SU-DHL-6 (cell line): ENCODE measurements around the gene DNAJC18.

ENCODE experiments used
- H2AFZ ChIP-seq: fragments of 200-600 bp; sonication (generic); 2 replicates; pipeline ENCODE4 v1.6.1; 2014; ENCODE audit warnings: low read depth, mild to moderate bottlenecking, moderate library complexity, mixed read lengths, antibody characterized with exemption, low read length; ENCODE audit not compliant: severe bottlenecking
- H3F3A ChIP-seq: fragments of 200-600 bp; shearing (Covaris generic); 2 replicates; pipeline ENCODE4 v1.6.0; 2016; ENCODE audit warnings: antibody characterized with exemption, mild to moderate bottlenecking; ENCODE audit not compliant: insufficient read depth
- H3K27ac ChIP-seq: fragments of 200-600 bp; sonication (generic); 2 replicates; pipeline ENCODE4 v1.5.1; 2016; ENCODE audit warnings: low read depth, mild to moderate bottlenecking, low read length, moderate library complexity, mixed read lengths
- H3K27me3 ChIP-seq: fragments of 200-600 bp; sonication (generic), shearing (Covaris generic); 2 replicates; pipeline ENCODE4 v1.6.0; 2014; ENCODE audit warnings: mild to moderate bottlenecking, low read length
- H3K36me3 ChIP-seq: fragments of 200-600 bp; sonication (generic); 2 replicates; pipeline ENCODE4 v1.6.1; 2014; ENCODE audit warnings: mild to moderate bottlenecking, low read length, mixed read lengths
- H3K4me2 ChIP-seq: fragments of 300-600, 200-600 bp; shearing (Covaris generic), sonication (generic); 2 replicates; pipeline ENCODE4 v1.6.0; 2014; ENCODE audit warnings: low read length, low read depth, mild to moderate bottlenecking; ENCODE audit not compliant: poor library complexity, severe bottlenecking
- H3K4me3 ChIP-seq: fragments of 200-600 bp; sonication (generic); 2 replicates; pipeline ENCODE4 v1.5.1; 2014; ENCODE audit warnings: antibody characterized with exemption, low read length, mild to moderate bottlenecking, mixed read lengths; ENCODE audit not compliant: insufficient read depth, poor library complexity, severe bottlenecking
- H3K79me2 ChIP-seq: fragments of 200-600 bp; sonication (generic); 2 replicates; pipeline ENCODE4 v1.6.1; 2014; ENCODE audit warnings: mild to moderate bottlenecking, low read length, moderate library complexity; ENCODE audit not compliant: insufficient read depth
- H3K9ac ChIP-seq: fragments of 200-600 bp; sonication (generic); 2 replicates; pipeline ENCODE4 v1.7.0; 2014; ENCODE audit warnings: mild to moderate bottlenecking, low read length
- H3K9me2 ChIP-seq: fragments of 200-600 bp; sonication (generic); replicated peaks from 2 replicates; pipeline ENCODE4 v1.6.1; 2014; ENCODE audit warnings: low read length; ENCODE audit not compliant: insufficient read depth
- H3K9me3 ChIP-seq: fragments of 200-600 bp; sonication (generic); 2 replicates; pipeline ENCODE4 v1.6.1; 2014; ENCODE audit warnings: low read length, mixed read lengths; ENCODE audit not compliant: insufficient read depth
- H4K20me1 ChIP-seq: fragments of 200-600 bp; sonication (generic); 2 replicates; pipeline ENCODE4 v1.6.1; 2014; ENCODE audit warnings: low read depth, mild to moderate bottlenecking, antibody characterized with exemption, low read length, moderate library complexity, mixed read lengths
- EZH2phosphoT487 ChIP-seq: fragments of 200-600 bp; sonication (generic), shearing (Covaris generic); conservative IDR thresholded peaks from 2 replicates; pipeline ENCODE4 v1.6.1; 2018; ENCODE audit warnings: mild to moderate bottlenecking, antibody characterized with exemption, low read length, moderate library complexity, mixed read lengths
- TF ChIP-seq, protein P1 (sequence below): fragments of 200-600 bp; sonication (generic); IDR thresholded peaks from one replicate; pipeline ENCODE4 v1.5.1; 2017; ENCODE audit warnings: antibody characterized with exemption, mild to moderate bottlenecking, low read length, moderate library complexity; ENCODE audit not compliant: insufficient read depth, poor library complexity, severe bottlenecking

Gene DNAJC18

DNA sequence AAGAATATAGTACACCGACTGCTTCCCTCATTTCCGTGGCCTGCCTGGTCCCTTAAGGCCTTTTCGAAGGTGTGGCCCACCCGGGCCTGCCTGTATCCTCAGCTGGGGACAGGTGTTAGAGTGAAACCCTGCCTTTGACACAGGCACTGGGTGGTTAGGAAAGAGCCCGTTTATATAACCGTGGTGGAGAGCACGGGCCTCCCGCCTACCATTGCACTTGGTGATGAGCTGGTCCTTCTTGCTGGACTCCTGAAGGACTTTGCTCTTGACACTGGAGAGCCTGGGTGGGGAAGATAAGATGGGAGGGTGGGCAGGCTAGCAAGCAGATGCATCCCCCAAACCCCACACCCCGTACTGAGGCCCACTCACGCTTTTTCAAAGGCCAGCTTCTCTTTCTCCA is 37.8 kb downstream of the DNAJC18 start:
- no peak for TF ChIP-seq EZH2phosphoT487
- TF ChIP-seq, protein P1, sequence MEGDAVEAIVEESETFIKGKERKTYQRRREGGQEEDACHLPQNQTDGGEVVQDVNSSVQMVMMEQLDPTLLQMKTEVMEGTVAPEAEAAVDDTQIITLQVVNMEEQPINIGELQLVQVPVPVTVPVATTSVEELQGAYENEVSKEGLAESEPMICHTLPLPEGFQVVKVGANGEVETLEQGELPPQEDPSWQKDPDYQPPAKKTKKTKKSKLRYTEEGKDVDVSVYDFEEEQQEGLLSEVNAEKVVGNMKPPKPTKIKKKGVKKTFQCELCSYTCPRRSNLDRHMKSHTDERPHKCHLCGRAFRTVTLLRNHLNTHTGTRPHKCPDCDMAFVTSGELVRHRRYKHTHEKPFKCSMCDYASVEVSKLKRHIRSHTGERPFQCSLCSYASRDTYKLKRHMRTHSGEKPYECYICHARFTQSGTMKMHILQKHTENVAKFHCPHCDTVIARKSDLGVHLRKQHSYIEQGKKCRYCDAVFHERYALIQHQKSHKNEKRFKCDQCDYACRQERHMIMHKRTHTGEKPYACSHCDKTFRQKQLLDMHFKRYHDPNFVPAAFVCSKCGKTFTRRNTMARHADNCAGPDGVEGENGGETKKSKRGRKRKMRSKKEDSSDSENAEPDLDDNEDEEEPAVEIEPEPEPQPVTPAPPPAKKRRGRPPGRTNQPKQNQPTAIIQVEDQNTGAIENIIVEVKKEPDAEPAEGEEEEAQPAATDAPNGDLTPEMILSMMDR = no peak
- no peaks in the 10 kb centered on the region for H4K20me1 ChIP-seq
- no peak overlapping the region for H3K27ac ChIP-seq
- no peaks in the 10 kb centered on the region for H3K9me3 ChIP-seq
- H3K4me3 ChIP-seq = no peak overlapping the region
- H2AFZ ChIP-seq = no peak overlapping the region
- H3K9ac ChIP-seq = no peak overlapping the region
- H3K79me2 ChIP-seq = no peaks in the 10 kb centered on the region
- H3F3A ChIP-seq = peaks cover 6% of the 10 kb centered on the region
- H3K27me3 ChIP-seq = no peaks in the 10 kb centered on the region
- H3K9me2 ChIP-seq = no peaks in the 10 kb centered on the region
- H3K4me2 ChIP-seq = no peak overlapping the region
- no peaks in the 10 kb centered on the region for H3K36me3 ChIP-seq

GRCh38 chr5:139399501-139400121 is 39.7 kb downstream of the DNAJC18 start:
- Histone ChIP-seq H3K9me2 (no peaks in the 10 kb centered on the region), H3K9ac (no peak overlapping the region), H2AFZ (no peak overlapping the region), H3K27ac (no peak overlapping the region), H3K36me3 (no peaks in the 10 kb centered on the region), H3K27me3 (no peaks in the 10 kb centered on the region), H3K4me3 (no peak overlapping the region), H4K20me1 (no peaks in the 10 kb centered on the region), H3K79me2 (no peaks in the 10 kb centered on the region), H3F3A (peaks cover 10% of the 10 kb centered on the region), H3K4me2 (no peak overlapping the region), H3K9me3 (no peaks in the 10 kb centered on the region)
- TF ChIP-seq EZH2phosphoT487 = no peak
- TF ChIP-seq, protein P1 = no peak

DNA sequence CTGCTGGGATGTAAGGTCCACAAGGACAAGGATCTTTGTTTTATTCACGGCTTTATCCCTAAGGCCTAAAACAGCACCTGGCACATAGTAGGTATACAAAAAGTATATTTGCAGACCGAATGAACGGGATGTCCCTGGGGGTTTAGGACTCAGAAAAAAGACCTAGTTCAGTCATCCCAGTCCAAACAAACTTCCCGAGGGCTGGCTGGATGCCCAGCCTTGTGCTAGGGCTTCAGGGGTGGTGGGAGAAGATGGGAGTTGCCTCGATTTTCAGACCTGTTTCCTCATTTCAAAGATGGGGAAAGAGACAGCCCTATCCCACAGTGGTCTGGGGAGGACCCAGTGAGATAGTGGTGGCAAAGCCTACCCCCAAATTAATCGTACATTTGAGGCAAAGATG is 41.4 kb downstream of the DNAJC18 start:
- no peaks in the 10 kb centered on the region for H4K20me1 ChIP-seq
- no peak overlapping the region for H3K4me2 ChIP-seq
- H3K36me3 ChIP-seq = no peaks in the 10 kb centered on the region
- no peaks in the 10 kb centered on the region for H3K9me3 ChIP-seq
- H3K4me3 ChIP-seq = no peak overlapping the region
- H3K9ac ChIP-seq = no peak overlapping the region
- H3F3A ChIP-seq = 0 out of 2 replicates have a peak, but pooled peaks cover 5% of the 10 kb centered on the region
- no peak overlapping the region for H2AFZ ChIP-seq
- TF ChIP-seq EZH2phosphoT487 = no peak
- peaks cover 12% of the 10 kb centered on the region; the same call in 1 of the 2 replicates for H3K79me2 ChIP-seq
- no peaks in the 10 kb centered on the region for H3K27me3 ChIP-seq
- H3K9me2 ChIP-seq = no peaks in the 10 kb centered on the region
- no peak overlapping the region for H3K27ac ChIP-seq

DNA sequence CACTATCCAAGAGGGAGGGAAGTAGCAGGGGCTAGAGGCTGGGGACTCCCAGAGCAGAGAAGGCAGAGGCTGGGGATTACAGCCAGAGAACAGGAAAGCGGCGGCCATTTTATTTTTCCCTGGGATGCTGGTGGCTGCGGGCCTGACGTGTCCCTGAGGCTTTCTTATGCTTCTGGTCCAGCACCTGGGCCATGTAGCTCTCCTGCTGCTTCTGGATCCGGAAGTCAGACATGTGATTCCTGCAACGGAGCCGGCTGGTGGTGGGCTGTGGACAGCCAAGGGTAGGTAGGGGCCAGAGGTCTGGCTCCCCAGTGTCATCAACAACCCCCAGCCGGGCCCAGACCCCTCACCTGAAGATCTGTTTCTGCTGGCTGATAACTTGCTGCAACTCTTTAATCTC is 42.6 kb downstream of the DNAJC18 start:
- H3K4me2 ChIP-seq = no peak overlapping the region
- H3K9ac ChIP-seq = no peak overlapping the region

More for the DNA sequence above, 42.6 kb downstream of the DNAJC18 start:
- TF ChIP-seq, protein P1 = no peak
- TF ChIP-seq EZH2phosphoT487 = no peak
- Histone ChIP-seq H2AFZ (no peak overlapping the region), H3K79me2 (peaks cover 13% of the 10 kb centered on the region; the same call in 1 of the 2 replicates), H3K9me2 (no peaks in the 10 kb centered on the region), H3K27ac (no peak overlapping the region), H3K9me3 (no peaks in the 10 kb centered on the region), H3K4me3 (no peak overlapping the region), H3K36me3 (no peaks in the 10 kb centered on the region), H3K27me3 (no peaks in the 10 kb centered on the region), H3F3A (0 out of 2 replicates have a peak, but pooled peaks cover 7% of the 10 kb centered on the region), H4K20me1 (no peaks in the 10 kb centered on the region)
